Measurements from ENCODE around the gene NCKAP5L. TPM values are rescaled to one million over a fixed set of nuclear protein-coding genes. Genes with fewer than 3 reads are reported as not detected.

NCKAP5L gene
- total and polyA plus RNA-seq, 2 of the 8 experiments (the other 6 are each of a cell fraction or from before 2014, with no cell fraction given): 9.4 to 27.9 TPM

DNA sequence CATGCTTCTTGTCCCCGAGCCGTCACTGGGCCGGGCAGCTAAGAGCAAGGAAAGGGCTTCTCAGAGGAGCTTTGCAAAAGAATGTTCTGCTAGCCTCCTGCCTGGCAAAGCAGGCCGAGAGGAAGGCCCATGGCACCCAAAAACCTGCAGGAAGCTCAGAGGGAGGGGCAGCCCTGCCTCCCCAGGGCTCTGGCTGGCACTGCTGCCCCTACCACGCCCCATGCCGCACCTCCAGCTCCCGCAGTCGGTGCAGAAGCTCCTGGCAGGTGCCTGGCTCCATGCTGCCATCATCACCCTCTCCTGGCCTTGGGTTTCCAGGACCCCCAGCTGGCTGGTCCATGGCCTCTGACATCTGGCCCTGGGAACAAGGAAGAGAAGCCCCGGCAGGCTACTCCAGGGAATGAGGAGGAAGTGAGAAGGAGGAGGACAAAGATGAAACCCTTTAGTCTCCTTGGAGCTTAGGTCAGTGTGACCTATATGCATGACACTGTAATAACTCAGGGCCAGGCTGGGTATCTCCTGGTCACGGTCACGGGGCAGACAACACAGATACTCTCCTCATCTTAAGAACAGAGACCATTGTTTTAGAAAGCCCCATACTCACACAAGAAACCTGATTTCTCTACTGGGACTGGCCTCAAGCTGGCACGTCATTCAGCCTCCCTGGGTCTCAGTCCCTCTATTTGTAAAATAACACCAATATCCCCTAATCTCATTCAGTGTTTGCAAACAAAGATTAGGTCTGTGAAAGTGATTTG is 24.3 kb downstream of the NCKAP5L start (continued):
- TF ChIP-seq SP1 (IDR thresholded peaks at IDR 0.05; ENCODE audit: low read depth, low read length) (no peak), EP300 (IDR thresholded peaks at IDR 0.05; ENCODE audit: borderline replicate concordance in 1 of 2, low read depth in 2 of 2, low read length in 2 of 2) (no peak), YY1 (IDR thresholded peaks at IDR 0.05; ENCODE audit: low read depth, low read length) (no peak), SP4 (IDR thresholded peaks at IDR 0.05; ENCODE audit: low read length) (no peak), CREB1 (IDR thresholded peaks at IDR 0.05) (no peak)
- TF ChIP-seq, protein P1, sequence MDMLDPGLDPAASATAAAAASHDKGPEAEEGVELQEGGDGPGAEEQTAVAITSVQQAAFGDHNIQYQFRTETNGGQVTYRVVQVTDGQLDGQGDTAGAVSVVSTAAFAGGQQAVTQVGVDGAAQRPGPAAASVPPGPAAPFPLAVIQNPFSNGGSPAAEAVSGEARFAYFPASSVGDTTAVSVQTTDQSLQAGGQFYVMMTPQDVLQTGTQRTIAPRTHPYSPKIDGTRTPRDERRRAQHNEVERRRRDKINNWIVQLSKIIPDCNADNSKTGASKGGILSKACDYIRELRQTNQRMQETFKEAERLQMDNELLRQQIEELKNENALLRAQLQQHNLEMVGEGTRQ (IDR thresholded peaks at IDR 0.05; ENCODE audit: low read length): no peak

All from H1 (cell line).